GM19351 (cell line): ENCODE measurements around the gene LYPD5.
A peak's percentile ranks its signal among the peaks of the same experiment; 100 is the strongest.

Experiments
- ATAC-seq: cut with Tn5 transposase; IDR thresholded peaks from one replicate; pipeline ENCODE4 v1.9.1; 2021; ENCODE audit warnings: mild to moderate bottlenecking, moderate library complexity; ENCODE audit not compliant: unreplicated experiment

Gene LYPD5

GRCh38 chr19:43754503-43755255, 47.6 kb downstream of the LYPD5 start, which contains the start of gene SMG9:
SMG9 (minus strand) TSS chr19:43754962; CDS start chr19:43750741, 4,221 bp downstream.
- peak; percentile 54 for ATAC-seq

GRCh38 chr19:43754253-43754502, 48.1 kb downstream of the LYPD5 start:
- no peak for ATAC-seq

GRCh38 chr19:43752287-43752875, 49.9 kb downstream of the LYPD5 start:
- ATAC-seq, result no peak

- no peak for ATAC-seq
Measured at GRCh38 chr19:43751466-43752220, 50.6 kb downstream of the LYPD5 start.

DNA sequence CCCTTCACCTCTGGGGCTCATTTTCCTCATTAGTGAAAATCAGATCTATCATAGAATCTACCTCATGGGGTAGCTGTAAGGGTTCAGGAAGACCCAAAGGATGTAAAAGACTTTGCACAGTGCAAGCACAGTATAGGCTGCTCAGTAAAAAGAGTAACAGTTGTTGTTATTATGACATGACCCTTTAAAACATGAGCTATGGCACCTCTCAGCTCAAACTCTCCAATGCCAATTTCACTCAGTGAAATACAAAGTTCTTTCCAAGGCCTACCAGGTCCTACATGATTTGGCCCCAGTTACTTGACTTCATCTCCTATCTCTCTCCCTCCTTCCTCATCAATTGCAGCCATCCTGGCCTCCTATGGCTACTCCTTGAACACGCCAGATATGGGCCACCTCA, 52.3 kb downstream of the LYPD5 start:
- ATAC-seq, result no peak

GRCh38 chr19:43749152-43749551, 53.1 kb downstream of the LYPD5 start:
- ATAC-seq, result no peak

GRCh38 chr19:43748685-43749084, 53.6 kb downstream of the LYPD5 start:
- no peak for ATAC-seq

DNA sequence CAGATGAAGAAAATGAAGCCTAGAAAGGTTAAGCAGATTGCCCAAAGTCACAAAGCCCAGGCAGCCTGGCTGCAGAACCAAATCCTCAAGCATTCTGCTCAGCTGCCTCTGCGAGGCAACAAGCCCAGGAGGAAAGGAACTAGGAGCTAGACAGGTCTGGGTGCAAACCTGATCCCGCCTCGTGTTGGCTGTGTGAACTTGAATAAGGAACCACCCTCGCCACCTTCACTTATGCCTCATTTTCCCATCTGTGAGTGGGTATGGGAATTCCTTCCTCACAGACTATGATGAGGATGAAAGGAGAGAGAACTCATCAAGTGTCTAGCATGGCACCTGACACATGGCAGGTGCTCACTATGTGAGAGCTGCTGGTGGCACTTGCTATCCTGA, 54.0 kb downstream of the LYPD5 start:
- ATAC-seq, result no peak

DNA sequence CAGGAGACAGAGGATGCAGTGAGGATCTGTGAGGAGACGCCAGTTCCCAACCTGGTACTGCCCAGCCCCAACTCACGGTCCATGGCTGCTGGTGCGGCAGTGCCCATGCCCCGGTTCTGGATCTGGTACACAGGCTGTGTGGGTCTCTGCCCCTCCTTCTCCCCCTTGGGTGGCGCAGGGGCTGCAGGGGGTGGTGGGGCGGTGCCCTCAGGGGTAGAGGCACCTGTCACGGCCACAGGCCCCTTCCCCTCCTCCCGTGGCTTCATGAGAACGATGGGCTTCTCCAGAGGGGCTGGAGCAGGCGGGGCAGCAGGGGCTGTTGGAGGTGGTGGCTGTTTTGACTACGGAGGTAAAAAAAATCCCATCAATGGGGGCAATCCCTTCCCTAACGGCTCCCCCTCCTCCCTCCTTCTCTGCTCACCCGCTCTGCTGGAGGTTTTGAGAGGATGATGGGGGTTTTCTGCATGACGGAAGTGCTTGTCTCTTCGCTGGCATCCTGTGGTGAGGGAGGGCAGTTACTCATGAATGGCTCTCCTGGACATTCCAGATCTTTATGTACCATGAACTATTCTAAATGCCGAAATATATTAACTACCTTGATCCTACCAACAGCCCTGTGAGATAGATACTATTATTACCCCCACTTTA, 54.6 kb downstream of the LYPD5 start:
- no peak for ATAC-seq
